Prostate gland (tissue), 2 donors: ENCODE measurements around the gene ZC3H11A. TPM values are rescaled to one million over a fixed set of nuclear protein-coding genes. Genes with fewer than 3 reads are reported as not detected.
"Not testable (repeated sequence)": the region's sequence is repeated elsewhere in the genome, so short reads cannot be mapped to it uniquely, and the experiment has no call there.

Source experiments
- DNase-seq: peaks from one replicate; pipeline ENCODE4 v3.0.0-alpha.2; 2019; ENCODE audit warnings: low spot score
- H3K27ac ChIP-seq, 2 donors: fragments of 200-600 bp; sonication (generic); 2 replicates each; pipeline ENCODE4 v1.5.1; 2017 to 2019
- H3K27me3 ChIP-seq: fragments of 200-600 bp; sonication (generic); replicated peaks from 2 replicates; pipeline ENCODE4 v1.5.1; 2019; ENCODE audit not compliant: insufficient read depth
- H3K36me3 ChIP-seq, 2 donors: fragments of 200-600 bp; sonication (generic); 1 replicate in 1 of 2; 2 replicates in 1 of 2; pipeline versions ENCODE4 v1.5.1 to v1.8.1; 2017 to 2019
- H3K4me1 ChIP-seq: fragments of 200-600 bp; sonication (generic); replicated peaks from 2 replicates; pipeline ENCODE4 v1.5.1; 2019
- H3K4me3 ChIP-seq, 2 donors: fragments of 200-600 bp; sonication (generic); 2 replicates each; pipeline ENCODE4 v1.5.1; 2017 to 2019
- H3K9me3 ChIP-seq: fragments of 200-600 bp; sonication (generic); 2 replicates; pipeline ENCODE4 v1.5.1; 2017
- POLR2A ChIP-seq: fragments of 450-650 bp; IDR thresholded peaks from one replicate; pipeline ENCODE4 v1.6.1; 2016; ENCODE audit warnings: antibody characterized with exemption, mild to moderate bottlenecking
- POLR2AphosphoS5 ChIP-seq: sonication (generic); formaldehyde crosslinking; IDR thresholded peaks from one replicate; pipeline ENCODE4 v1.6.1; 2017; ENCODE audit warnings: antibody characterized with exemption
- WGBS: methylation state at CpG from one replicate; pipeline ENCODE4 v1.1.5; 2018; 5-methylcytosine and 5-hydroxymethylcytosine counted together
- intact Hi-C: fragments of 100-400 bp; cut with DNase I; formaldehyde crosslinking; loops from one replicate; pipeline ENCODE4 v1.14.2; 2022
- total RNA-seq, 2 donors: library from RNA; depleted of rRNA; stranded (reverse); fragments of >200 nt; gene quantifications; one replicate each; pipeline ENCODE4 v1.1.0, GENCODE V29; 2016
- TF ChIP-seq, protein P1 (sequence below), 4 experiments: fragments of 200-600 bp in 2 of 4; fragments of 450-650 bp in 2 of 4; sonication (generic) in 2 of 4; IDR thresholded peaks; 1 replicate in 3 of 4; 2 replicates in 1 of 4; pipeline ENCODE4 v1.5.1; 2016 to 2019; ENCODE audit warnings: antibody characterized with exemption in 4 of 4, mild to moderate bottlenecking in 2 of 4, moderate library complexity in 2 of 4

The ZC3H11A gene
- total RNA-seq, 2 donors from 2014 or later: 88.3 to 111 TPM

GRCh38 chr1:203789966-203790365, 5.5 kb upstream of the ZC3H11A start:
- no peak overlapping the region for H3K4me3 ChIP-seq
- intact Hi-C loops: no loop called here
- TF ChIP-seq, protein P1, sequence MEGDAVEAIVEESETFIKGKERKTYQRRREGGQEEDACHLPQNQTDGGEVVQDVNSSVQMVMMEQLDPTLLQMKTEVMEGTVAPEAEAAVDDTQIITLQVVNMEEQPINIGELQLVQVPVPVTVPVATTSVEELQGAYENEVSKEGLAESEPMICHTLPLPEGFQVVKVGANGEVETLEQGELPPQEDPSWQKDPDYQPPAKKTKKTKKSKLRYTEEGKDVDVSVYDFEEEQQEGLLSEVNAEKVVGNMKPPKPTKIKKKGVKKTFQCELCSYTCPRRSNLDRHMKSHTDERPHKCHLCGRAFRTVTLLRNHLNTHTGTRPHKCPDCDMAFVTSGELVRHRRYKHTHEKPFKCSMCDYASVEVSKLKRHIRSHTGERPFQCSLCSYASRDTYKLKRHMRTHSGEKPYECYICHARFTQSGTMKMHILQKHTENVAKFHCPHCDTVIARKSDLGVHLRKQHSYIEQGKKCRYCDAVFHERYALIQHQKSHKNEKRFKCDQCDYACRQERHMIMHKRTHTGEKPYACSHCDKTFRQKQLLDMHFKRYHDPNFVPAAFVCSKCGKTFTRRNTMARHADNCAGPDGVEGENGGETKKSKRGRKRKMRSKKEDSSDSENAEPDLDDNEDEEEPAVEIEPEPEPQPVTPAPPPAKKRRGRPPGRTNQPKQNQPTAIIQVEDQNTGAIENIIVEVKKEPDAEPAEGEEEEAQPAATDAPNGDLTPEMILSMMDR (IDR thresholded peaks at IDR 0.05): no peak
- TF ChIP-seq POLR2A (no peak), POLR2AphosphoS5 (no peak)
- H3K4me1 ChIP-seq: no peaks in the 10 kb centered on the region
- WGBS: 70% methylated on average over 3 of the region's 3 CpGs
- H3K9me3 ChIP-seq: no peaks in the 10 kb centered on the region
- no peaks in the 10 kb centered on the region for H3K27me3 ChIP-seq
- no peak overlapping the region for H3K27ac ChIP-seq
- DNase-seq: no peak
- H3K36me3 ChIP-seq: no peaks in the 10 kb centered on the region

GRCh38 chr1:203791498-203791897, 3.9 kb upstream of the ZC3H11A start:
- H3K27ac ChIP-seq: no peak overlapping the region
- no peaks in the 10 kb centered on the region for H3K36me3 ChIP-seq
- 82% methylated on average over 3 of the region's 3 CpGs for WGBS
- H3K4me1 ChIP-seq: no peaks in the 10 kb centered on the region
- no peak overlapping the region for H3K4me3 ChIP-seq
- intact Hi-C loops: no loop called here
- TF ChIP-seq POLR2AphosphoS5: no peak
- TF ChIP-seq, protein P1 (IDR thresholded peaks at IDR 0.05): no peak
- TF ChIP-seq POLR2A: no peak
- no peaks in the 10 kb centered on the region for H3K9me3 ChIP-seq
- no peaks in the 10 kb centered on the region for H3K27me3 ChIP-seq
- no peak for DNase-seq

DNA sequence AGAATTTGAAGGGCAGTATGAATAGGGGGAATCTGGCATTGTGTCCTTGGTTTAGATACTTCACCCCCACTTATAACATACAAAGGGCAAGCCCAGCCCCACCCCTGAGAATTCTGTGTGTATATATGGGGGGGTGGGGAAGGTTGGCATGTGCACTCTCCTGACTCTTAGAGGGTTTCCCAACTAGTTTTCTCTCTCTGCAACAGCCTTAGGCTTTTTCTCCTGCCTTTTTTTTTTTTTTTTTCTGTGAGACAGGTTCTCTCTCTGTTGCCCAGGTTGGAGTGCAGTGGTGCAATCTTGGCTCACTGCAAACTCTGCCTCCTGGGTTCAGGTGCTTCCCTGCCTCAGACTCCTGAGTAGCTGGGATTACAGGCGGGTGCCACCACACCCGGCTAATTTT, 2.9 kb upstream of the ZC3H11A start:
- WGBS: 83% methylated on average over 2 of the region's 2 CpGs
- intact Hi-C loops: no loop called here
- TF ChIP-seq, protein P1 (IDR thresholded peaks at IDR 0.05): no peak
- TF ChIP-seq POLR2A (no peak), POLR2AphosphoS5 (no peak)
- Histone ChIP-seq H3K4me1 (no peaks in the 10 kb centered on the region), H3K27ac (no peak overlapping the region), H3K27me3 (no peaks in the 10 kb centered on the region), H3K36me3 (no peaks in the 10 kb centered on the region), H3K9me3 (no peaks in the 10 kb centered on the region), H3K4me3 (no peak overlapping the region)
- DNase-seq: no peak

DNA sequence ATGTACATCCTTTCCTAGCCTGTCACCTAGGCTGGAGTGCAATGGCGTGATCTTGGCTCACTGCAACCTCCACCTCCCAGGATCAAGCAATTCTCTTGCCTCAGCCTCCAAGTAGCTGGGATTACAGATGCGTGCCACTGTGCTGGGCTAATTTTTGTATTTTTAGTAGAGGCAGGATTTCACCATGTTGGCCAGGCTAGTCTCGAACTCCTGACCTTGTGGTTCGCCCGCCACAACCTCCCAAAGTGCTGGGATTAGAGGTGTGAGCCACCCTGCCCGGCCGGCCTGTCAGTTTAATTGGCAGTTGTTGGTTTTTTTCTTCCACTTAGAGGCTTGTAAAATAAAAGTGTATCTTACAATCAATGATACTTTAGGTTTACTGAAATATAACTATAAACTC, 1.9 kb upstream of the ZC3H11A start:
- DNase-seq, H3K4me3 ChIP-seq, H3K4me1 ChIP-seq, H3K36me3 ChIP-seq, H3K27me3 ChIP-seq, H3K27ac ChIP-seq, intact Hi-C loops, H3K9me3 ChIP-seq: not testable (repeated sequence)
- WGBS: 95% methylated on average over 7 of the region's 7 CpGs

GRCh38 chr1:203794764-203795440, 521 bp upstream of the ZC3H11A start:
- Histone ChIP-seq H3K27ac (peak overlapping the region; percentile 96 to 99), H3K4me3 (peak overlapping the region; percentile 58 to 83), H3K9me3 (no peaks in the 10 kb centered on the region), H3K36me3 (no peaks in the 10 kb centered on the region), H3K4me1 (peaks cover 3% of the 10 kb centered on the region), H3K27me3 (no peaks in the 10 kb centered on the region)
- WGBS: 78% methylated on average over 19 of the region's 19 CpGs
- intact Hi-C loops: no loop called here
- DNase-seq: no peak
- TF ChIP-seq POLR2AphosphoS5 (no peak), POLR2A (no peak)
- TF ChIP-seq, protein P1 (IDR thresholded peaks at IDR 0.05): no peak
